Stimulated activated CD4-positive, alpha-beta T cell treated with anti-CD3 and anti-CD28 coated beads, Interleukin-12 subunit alpha, Interleukin-12 subunit beta, amount 100 ng/mL, for 24 hours (primary cell): ENCODE results near the gene ZBTB46.

Experiments
- DNase-seq, 2 experiments: peaks; one replicate each; pipeline ENCODE4 v3.0.0-alpha.2; 2020; ENCODE audit warnings: low read depth in 2 of 2

Gene ZBTB46

GRCh38 chr20:63767886-63768285 lies 63.2 kb downstream of the ZBTB46 start:
- no peak for DNase-seq

- no peak for DNase-seq
These were observed 63.6 kb downstream of the ZBTB46 start for GRCh38 chr20:63767456-63767855.

GRCh38 chr20:63766695-63767426 lies 64.2 kb downstream of the ZBTB46 start:
- no peak for DNase-seq

- no peak for DNase-seq
These were observed 65.2 kb downstream of the ZBTB46 start for GRCh38 chr20:63765902-63766301.

- DNase-seq = no peak
These were observed 65.8 kb downstream of the ZBTB46 start for GRCh38 chr20:63765082-63765873.

GRCh38 chr20:63759377-63759901 lies 71.6 kb downstream of the ZBTB46 start:
- DNase-seq = no peak

GRCh38 chr20:63758152-63758551 lies 72.9 kb downstream of the ZBTB46 start:
- DNase-seq = no peak

- DNase-seq = no peak
These were observed 74.4 kb downstream of the ZBTB46 start for GRCh38 chr20:63756648-63756991.

- DNase-seq = no peak
These were observed 75.0 kb downstream of the ZBTB46 start for GRCh38 chr20:63755933-63756647.

- DNase-seq = no peak
These were observed 77.1 kb downstream of the ZBTB46 start for GRCh38 chr20:63754008-63754407.

GRCh38 chr20:63753381-63753780 lies 77.7 kb downstream of the ZBTB46 start:
- no peak for DNase-seq

GRCh38 chr20:63752411-63753101 lies 78.5 kb downstream of the ZBTB46 start:
- no peak for DNase-seq

GRCh38 chr20:63751471-63752271 lies 79.4 kb downstream of the ZBTB46 start:
- DNase-seq = no peak

GRCh38 chr20:63750807-63751470 lies 80.1 kb downstream of the ZBTB46 start:
- peak in 1 of 2 experiments; percentile 42 for DNase-seq

GRCh38 chr20:63749597-63750508 lies 81.2 kb downstream of the ZBTB46 start:
- no peak for DNase-seq

- DNase-seq = no peak
These were observed 82.2 kb downstream of the ZBTB46 start for GRCh38 chr20:63748934-63749270.

- no peak for DNase-seq
These were observed 82.8 kb downstream of the ZBTB46 start for GRCh38 chr20:63748070-63748933.

- no peak for DNase-seq
These were observed 83.4 kb downstream of the ZBTB46 start for GRCh38 chr20:63747622-63748069.
